ENCODE data around the gene HMGN3. TPM values are rescaled to one million over a fixed set of nuclear protein-coding genes. Genes with fewer than 3 reads are reported as not detected.

Gene HMGN3
- total RNA-seq, 1 donor from 2014 or later = 42.5 TPM

- no peaks in the 10 kb centered on the region for H3K4me1 ChIP-seq
- intact Hi-C loops (cut with DNase I) = no loop called here
- no peak for TF ChIP-seq POLR2A (IDR thresholded peaks at IDR 0.05)
- no peak for TF ChIP-seq POLR2AphosphoS5 (IDR thresholded peaks at IDR 0.05; ENCODE audit: insufficient read depth in 1 of 2, low read depth in 1 of 2)
- TF ChIP-seq, protein P1, sequence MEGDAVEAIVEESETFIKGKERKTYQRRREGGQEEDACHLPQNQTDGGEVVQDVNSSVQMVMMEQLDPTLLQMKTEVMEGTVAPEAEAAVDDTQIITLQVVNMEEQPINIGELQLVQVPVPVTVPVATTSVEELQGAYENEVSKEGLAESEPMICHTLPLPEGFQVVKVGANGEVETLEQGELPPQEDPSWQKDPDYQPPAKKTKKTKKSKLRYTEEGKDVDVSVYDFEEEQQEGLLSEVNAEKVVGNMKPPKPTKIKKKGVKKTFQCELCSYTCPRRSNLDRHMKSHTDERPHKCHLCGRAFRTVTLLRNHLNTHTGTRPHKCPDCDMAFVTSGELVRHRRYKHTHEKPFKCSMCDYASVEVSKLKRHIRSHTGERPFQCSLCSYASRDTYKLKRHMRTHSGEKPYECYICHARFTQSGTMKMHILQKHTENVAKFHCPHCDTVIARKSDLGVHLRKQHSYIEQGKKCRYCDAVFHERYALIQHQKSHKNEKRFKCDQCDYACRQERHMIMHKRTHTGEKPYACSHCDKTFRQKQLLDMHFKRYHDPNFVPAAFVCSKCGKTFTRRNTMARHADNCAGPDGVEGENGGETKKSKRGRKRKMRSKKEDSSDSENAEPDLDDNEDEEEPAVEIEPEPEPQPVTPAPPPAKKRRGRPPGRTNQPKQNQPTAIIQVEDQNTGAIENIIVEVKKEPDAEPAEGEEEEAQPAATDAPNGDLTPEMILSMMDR (IDR thresholded peaks at IDR 0.05) = no peak
- H3K9me3 ChIP-seq = no peaks in the 10 kb centered on the region
- H3K4me3 ChIP-seq = no peak overlapping the region
- DNase-seq (ENCODE audit: extremely low spot score in 2 of 2) = no peak
- no peaks in the 10 kb centered on the region for H3K36me3 ChIP-seq
- H3K27ac ChIP-seq = no peak overlapping the region
- no peaks in the 10 kb centered on the region for H3K27me3 ChIP-seq
Measured at GRCh38 chr6:79196912-79197311, 37.6 kb downstream of the HMGN3 start.

GRCh38 chr6:79193971-79194370, 40.5 kb downstream of the HMGN3 start:
- TF ChIP-seq POLR2A (IDR thresholded peaks at IDR 0.05) = no peak
- TF ChIP-seq POLR2AphosphoS5 (IDR thresholded peaks at IDR 0.05; ENCODE audit: insufficient read depth in 1 of 2, low read depth in 1 of 2) = no peak
- TF ChIP-seq, protein P1 (IDR thresholded peaks at IDR 0.05) = no peak
- H3K4me3 ChIP-seq = no peak overlapping the region
- H3K36me3 ChIP-seq = no peaks in the 10 kb centered on the region
- H3K4me1 ChIP-seq = peaks cover 7% of the 10 kb centered on the region
- intact Hi-C loops (cut with DNase I) = no loop called here
- H3K27ac ChIP-seq = no peak overlapping the region
- DNase-seq (ENCODE audit: extremely low spot score in 2 of 2) = no peak
- H3K27me3 ChIP-seq = no peaks in the 10 kb centered on the region
- no peaks in the 10 kb centered on the region for H3K9me3 ChIP-seq

DNA sequence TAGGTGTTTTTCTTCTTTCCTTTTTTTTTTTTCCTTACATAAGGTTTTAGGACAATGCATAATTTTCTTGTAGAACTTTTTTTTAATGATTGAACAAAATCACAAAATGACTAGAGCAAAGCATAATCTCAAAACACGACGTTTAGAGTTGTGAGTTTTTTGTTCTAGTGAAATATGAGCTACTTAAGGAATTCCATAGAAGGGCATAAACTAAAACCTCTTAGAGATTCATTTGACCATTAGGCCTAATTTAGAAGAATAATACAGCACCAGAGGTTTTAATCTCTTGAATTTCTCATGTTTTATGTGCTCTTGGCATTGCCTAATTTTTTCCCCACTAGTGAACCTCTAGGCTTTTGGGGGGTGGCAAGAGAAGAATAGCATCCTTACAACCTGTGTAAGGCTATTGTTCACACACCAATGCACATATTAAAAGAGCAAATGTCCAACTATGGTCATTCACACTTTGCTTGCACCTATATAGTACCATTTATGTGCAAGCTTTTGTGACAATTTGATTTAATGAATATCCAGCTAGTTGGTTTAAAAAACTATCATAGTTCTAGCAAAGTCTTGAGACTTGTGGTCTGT, 44.6 kb downstream of the HMGN3 start:
- no peak for TF ChIP-seq POLR2A (IDR thresholded peaks at IDR 0.05)
- TF ChIP-seq, protein P1 (IDR thresholded peaks at IDR 0.05) = no peak
- TF ChIP-seq POLR2AphosphoS5 (IDR thresholded peaks at IDR 0.05; ENCODE audit: insufficient read depth in 1 of 2, low read depth in 1 of 2) = no peak
- no peaks in the 10 kb centered on the region for H3K27me3 ChIP-seq
- no peak for DNase-seq (ENCODE audit: extremely low spot score in 2 of 2)
- no peak overlapping the region for H3K27ac ChIP-seq
- peaks cover 12% of the 10 kb centered on the region for H3K4me1 ChIP-seq
- no peaks in the 10 kb centered on the region for H3K9me3 ChIP-seq
- intact Hi-C loops (cut with DNase I) = no loop called here
- H3K4me3 ChIP-seq = no peak overlapping the region
- no peaks in the 10 kb centered on the region for H3K36me3 ChIP-seq

DNA sequence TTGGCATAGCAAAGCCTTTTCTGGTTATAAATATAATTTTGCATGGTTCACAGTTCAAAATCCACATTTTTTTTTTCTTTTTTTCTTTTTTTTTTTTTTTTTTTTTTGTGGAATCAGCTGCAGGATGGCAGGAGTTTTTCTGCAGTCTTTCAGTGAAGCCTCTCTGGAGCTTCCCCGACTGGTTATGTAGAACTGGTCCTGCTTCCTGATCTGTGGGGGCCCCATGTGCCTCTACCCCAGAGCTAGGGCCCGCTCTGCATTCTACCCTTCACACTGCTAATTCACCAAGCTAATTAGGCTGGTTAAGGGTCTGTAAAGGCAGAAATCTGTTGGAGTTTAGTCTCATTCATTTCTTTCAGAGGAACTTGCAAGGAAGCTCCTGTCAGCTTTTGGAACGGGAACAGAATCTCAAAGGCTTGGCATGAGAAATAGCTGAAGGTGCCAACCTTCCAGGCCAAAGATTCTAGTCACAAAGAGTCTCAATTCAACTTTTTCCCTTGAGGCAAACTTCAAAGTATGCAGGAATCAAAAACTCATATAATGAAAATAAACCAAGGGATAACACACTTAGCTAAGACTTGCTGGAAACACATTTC, 45.5 kb downstream of the HMGN3 start:
- H3K4me1 ChIP-seq = peaks cover 12% of the 10 kb centered on the region
- no peaks in the 10 kb centered on the region for H3K36me3 ChIP-seq
- H3K4me3 ChIP-seq = no peak overlapping the region
- no peaks in the 10 kb centered on the region for H3K9me3 ChIP-seq
- H3K27me3 ChIP-seq = no peaks in the 10 kb centered on the region
- TF ChIP-seq, protein P1 (IDR thresholded peaks at IDR 0.05) = no peak
- TF ChIP-seq POLR2A (IDR thresholded peaks at IDR 0.05) (no peak), POLR2AphosphoS5 (IDR thresholded peaks at IDR 0.05; ENCODE audit: insufficient read depth in 1 of 2, low read depth in 1 of 2) (no peak)
- intact Hi-C loops (cut with DNase I) = no loop called here
- no peak overlapping the region for H3K27ac ChIP-seq
- no peak for DNase-seq (ENCODE audit: extremely low spot score in 2 of 2)

GRCh38 chr6:79188107-79188506, 46.4 kb downstream of the HMGN3 start:
- Histone ChIP-seq H3K9me3 (no peaks in the 10 kb centered on the region), H3K4me1 (peaks cover 12% of the 10 kb centered on the region), H3K4me3 (no peak overlapping the region), H3K27ac (no peak overlapping the region), H3K27me3 (no peaks in the 10 kb centered on the region), H3K36me3 (no peaks in the 10 kb centered on the region)
- no peak for DNase-seq (ENCODE audit: extremely low spot score in 2 of 2)
- TF ChIP-seq, protein P1 (IDR thresholded peaks at IDR 0.05) = no peak
- TF ChIP-seq POLR2A (IDR thresholded peaks at IDR 0.05) (no peak), POLR2AphosphoS5 (IDR thresholded peaks at IDR 0.05; ENCODE audit: insufficient read depth in 1 of 2, low read depth in 1 of 2) (no peak)
- intact Hi-C loops (cut with DNase I) = no loop called here
